Suprapubic skin (tissue), 3 donors: ENCODE data around the gene PVRIG.
"Not testable (repeated sequence)": the region's sequence is repeated elsewhere in the genome, so short reads cannot be mapped to it uniquely, and the experiment has no call there.

Source experiments
- CTCF ChIP-seq, 2 donors: fragments of 200-600 bp in 1 of 2; fragments of 450-650 bp in 1 of 2; sonication (generic) in 1 of 2; IDR thresholded peaks; one replicate each; pipeline ENCODE4 v1.5.1; 2016 to 2019; ENCODE audit warnings: antibody characterized with exemption in 2 of 2, mild to moderate bottlenecking in 1 of 2, moderate library complexity in 1 of 2
- EP300 ChIP-seq: sonication (generic); formaldehyde crosslinking; IDR thresholded peaks from one replicate; pipeline ENCODE4 v1.6.1; 2017; ENCODE audit warnings: antibody characterized with exemption

GRCh38 chr7:100239975-100240374, 20.2 kb downstream of the PVRIG start:
- TF ChIP-seq EP300; CTCF (IDR thresholded peaks at IDR 0.05): not testable (repeated sequence)
